GM21360 (cell line): ENCODE data around the gene VEGFA.

ENCODE experiments used
- ATAC-seq: cut with Tn5 transposase; IDR thresholded peaks from one replicate; pipeline ENCODE4 v1.9.1; 2021; ENCODE audit warnings: mild to moderate bottlenecking, moderate library complexity; ENCODE audit not compliant: unreplicated experiment

VEGFA gene

GRCh38 chr6:43769526-43770371 is at the start of gene VEGFA:
Gene VEGFA (plus strand): TSS chr6:43770211.
- ATAC-seq: peak; percentile 47

GRCh38 chr6:43720999-43721398 is 49.0 kb upstream of the VEGFA start:
- ATAC-seq: no peak

- no peak for ATAC-seq
Observed at GRCh38 chr6:43722920-43723545, 47.0 kb upstream of the VEGFA start.

- ATAC-seq: no peak
Observed at GRCh38 chr6:43723737-43724295, 46.2 kb upstream of the VEGFA start.

- ATAC-seq: no peak
Observed at GRCh38 chr6:43724354-43724753, 45.7 kb upstream of the VEGFA start.

GRCh38 chr6:43724914-43725642 is 44.9 kb upstream of the VEGFA start:
- ATAC-seq: peak; percentile 57

- ATAC-seq: no peak
Observed at GRCh38 chr6:43725643-43726580, 44.1 kb upstream of the VEGFA start.

GRCh38 chr6:43727634-43728033 is 42.4 kb upstream of the VEGFA start:
- no peak for ATAC-seq

GRCh38 chr6:43728586-43728985 is 41.4 kb upstream of the VEGFA start:
- ATAC-seq: no peak

- ATAC-seq: no peak
Observed at GRCh38 chr6:43729537-43729936, 40.5 kb upstream of the VEGFA start.

GRCh38 chr6:43730634-43731033 is 39.4 kb upstream of the VEGFA start:
- ATAC-seq: no peak

- no peak for ATAC-seq
Observed at GRCh38 chr6:43733471-43734293, 36.3 kb upstream of the VEGFA start.

GRCh38 chr6:43734294-43734665 is 35.7 kb upstream of the VEGFA start:
- ATAC-seq: no peak

- ATAC-seq: no peak
Observed at GRCh38 chr6:43735642-43736199, 34.3 kb upstream of the VEGFA start.

GRCh38 chr6:43736211-43736786 is 33.7 kb upstream of the VEGFA start:
- ATAC-seq: no peak

- ATAC-seq: no peak
Observed at GRCh38 chr6:43736844-43737243, 33.2 kb upstream of the VEGFA start.

GRCh38 chr6:43737272-43738081 is 32.5 kb upstream of the VEGFA start:
- ATAC-seq: no peak

GRCh38 chr6:43738267-43738676 is 31.7 kb upstream of the VEGFA start:
- ATAC-seq: no peak
